Mesenchymal stem cell (in vitro differentiated cells and primary cell): ENCODE measurements around the gene SKIDA1.

Experiments used
- DNase-seq: peaks from one replicate; pipeline ENCODE4 v3.0.0-alpha.2; 2013
- H2AFZ ChIP-seq: one replicate; pipeline ENCODE4 v1.6.1; 2013; ENCODE audit warnings: low read depth, mild to moderate bottlenecking, control low read depth, inconsistent platforms, low read length, moderate library complexity
- H2AK5ac ChIP-seq: 2 replicates; pipeline ENCODE4 v1.6.1; 2013; ENCODE audit warnings: low read length, moderate library complexity, mild to moderate bottlenecking, inconsistent platforms; ENCODE audit not compliant: severe bottlenecking
- H2BK120ac ChIP-seq: one replicate; pipeline ENCODE4 v1.6.1; 2013; ENCODE audit warnings: low read depth, mild to moderate bottlenecking, inconsistent platforms, low read length, moderate library complexity
- H2BK12ac ChIP-seq, 2 experiments: one replicate each; pipeline ENCODE4 v1.6.1; 2013; ENCODE audit warnings: inconsistent platforms in 2 of 2, low read length in 2 of 2, mild to moderate bottlenecking in 2 of 2, moderate library complexity in 2 of 2, control low read depth in 1 of 2
- H2BK15ac ChIP-seq: one replicate; pipeline ENCODE4 v1.6.1; 2013; ENCODE audit warnings: mild to moderate bottlenecking, low read depth, inconsistent platforms; ENCODE audit not compliant: poor library complexity, severe bottlenecking
- H2BK5ac ChIP-seq: 2 replicates; pipeline ENCODE4 v1.6.1; 2013; ENCODE audit warnings: low read depth, mild to moderate bottlenecking, low read length, control low read depth, inconsistent platforms; ENCODE audit not compliant: poor library complexity, severe bottlenecking
- H3K14ac ChIP-seq, 2 experiments: one replicate each; pipeline ENCODE4 v1.6.1; 2013; ENCODE audit warnings: inconsistent platforms in 2 of 2, low read length in 2 of 2, control low read depth in 1 of 2, mild to moderate bottlenecking in 1 of 2, moderate library complexity in 1 of 2
- H3K18ac ChIP-seq, 2 experiments: one replicate each; pipeline ENCODE4 v1.6.1; 2013; ENCODE audit warnings: inconsistent platforms in 2 of 2, low read length in 2 of 2, control low read depth in 1 of 2, low read depth in 1 of 2, mild to moderate bottlenecking in 1 of 2
- H3K23ac ChIP-seq, 2 experiments: one replicate each; pipeline ENCODE4 v1.6.1; 2013; ENCODE audit warnings: inconsistent platforms in 2 of 2, low read length in 2 of 2, mild to moderate bottlenecking in 2 of 2, moderate library complexity in 2 of 2, control low read depth in 1 of 2
- H3K27ac ChIP-seq: 2 replicates; pipeline ENCODE4 v1.5.1; 2013; ENCODE audit warnings: mild to moderate bottlenecking, moderate library complexity, low read length, control low read depth, inconsistent platforms; ENCODE audit not compliant: poor library complexity, severe bottlenecking
- H3K27me3 ChIP-seq, 2 experiments: 2 replicates each; pipeline versions ENCODE4 v1.6.1 to v1.7.0; 2013; ENCODE audit warnings: low read length in 2 of 2, mild to moderate bottlenecking in 2 of 2, moderate library complexity in 2 of 2, control low read depth in 1 of 2, inconsistent platforms in 1 of 2; ENCODE audit not compliant: control insufficient read depth in 1 of 2, insufficient read depth in 1 of 2
- H3K36me3 ChIP-seq, 2 experiments: 2 replicates each; pipeline versions ENCODE4 v1.6.1 to v1.7.0; 2013; ENCODE audit warnings: low read length in 2 of 2, control low read depth in 1 of 2, inconsistent platforms in 1 of 2, low read depth in 1 of 2, mild to moderate bottlenecking in 1 of 2; ENCODE audit not compliant: insufficient read depth in 2 of 2, control insufficient read depth in 1 of 2
- H3K4ac ChIP-seq, 2 experiments: one replicate each; pipeline ENCODE4 v1.6.1; 2013; ENCODE audit warnings: inconsistent platforms in 2 of 2, low read length in 2 of 2, mild to moderate bottlenecking in 2 of 2, moderate library complexity in 2 of 2, control low read depth in 1 of 2, low read depth in 1 of 2
- H3K4me1 ChIP-seq: 2 replicates; pipeline ENCODE4 v1.6.1; 2013; ENCODE audit warnings: low read depth, low read length, control low read depth; ENCODE audit not compliant: control insufficient read depth, insufficient read depth
- H3K4me2 ChIP-seq: 2 replicates; pipeline ENCODE4 v1.6.1; 2013; ENCODE audit warnings: low read length, mild to moderate bottlenecking, inconsistent platforms; ENCODE audit not compliant: poor library complexity, severe bottlenecking
- H3K4me3 ChIP-seq, 2 experiments: 2 replicates each; pipeline versions ENCODE4 v1.5.1 to v1.7.0; 2013; ENCODE audit warnings: low read length in 2 of 2, mild to moderate bottlenecking in 2 of 2, control low read depth in 1 of 2, low read depth in 1 of 2; ENCODE audit not compliant: insufficient read depth in 1 of 2
- H3K79me1 ChIP-seq: replicated peaks from 2 replicates; pipeline ENCODE4 v1.6.1; 2013; ENCODE audit warnings: mild to moderate bottlenecking, control low read depth, low read length, inconsistent platforms; ENCODE audit not compliant: poor library complexity, severe bottlenecking
- H3K9ac ChIP-seq: 2 replicates; pipeline ENCODE4 v1.7.0; 2013; ENCODE audit warnings: mild to moderate bottlenecking, low read length, moderate library complexity
- H3K9me3 ChIP-seq: 2 replicates; pipeline ENCODE4 v1.7.0; 2013; ENCODE audit warnings: mild to moderate bottlenecking, low read length; ENCODE audit not compliant: control insufficient read depth
- H4K8ac ChIP-seq: one replicate; pipeline ENCODE4 v1.6.1; 2013; ENCODE audit warnings: inconsistent platforms, mild to moderate bottlenecking, low read length, moderate library complexity
- H4K91ac ChIP-seq: one replicate; pipeline ENCODE4 v1.6.1; 2013; ENCODE audit warnings: mild to moderate bottlenecking, low read length, inconsistent platforms
- WGBS: methylation state at CpG from one replicate; pipeline ENCODE4 v1.1.7; 2013; ENCODE audit warnings: mixed read lengths; 5-methylcytosine and 5-hydroxymethylcytosine counted together

SKIDA1 gene

GRCh38 chr10:21526860-21527597 is 1.5 kb upstream of the SKIDA1 start:
- Histone ChIP-seq H2BK15ac (peak overlapping the region; percentile 98), H2BK12ac (peak overlapping the region in 1 of 2 experiments; percentile 78), H3K27ac (peak overlapping the region; percentile 99), H3K9me3 (no peaks in the 10 kb centered on the region), H3K36me3 (no peaks in the 10 kb centered on the region), H2AFZ (no peak overlapping the region), H3K14ac (peak overlapping the region in 1 of 2 experiments; percentile 96), H3K79me1 (no peaks in the 10 kb centered on the region), H2BK120ac (peak overlapping the region; percentile 86), H3K4me1 (peaks cover 2% of the 10 kb centered on the region), H2BK5ac (peak overlapping the region; percentile 70), H3K18ac (peak overlapping the region; percentile 98), H3K4ac (peak overlapping the region; percentile 80 to 99), H4K91ac (peak overlapping the region; percentile 97), H3K23ac (no peak overlapping the region), H2AK5ac (no peak overlapping the region), H3K4me2 (peak overlapping the region; percentile 69), H3K27me3 (no peaks in the 10 kb centered on the region), H3K4me3 (peak overlapping the region; percentile 60 to 84), H4K8ac (peak overlapping the region; percentile 52), H3K9ac (peak overlapping the region; percentile 98)
- DNase-seq: peak; percentile 75
- under 1% methylated on average over 58 of the region's 68 CpGs for WGBS

DNA sequence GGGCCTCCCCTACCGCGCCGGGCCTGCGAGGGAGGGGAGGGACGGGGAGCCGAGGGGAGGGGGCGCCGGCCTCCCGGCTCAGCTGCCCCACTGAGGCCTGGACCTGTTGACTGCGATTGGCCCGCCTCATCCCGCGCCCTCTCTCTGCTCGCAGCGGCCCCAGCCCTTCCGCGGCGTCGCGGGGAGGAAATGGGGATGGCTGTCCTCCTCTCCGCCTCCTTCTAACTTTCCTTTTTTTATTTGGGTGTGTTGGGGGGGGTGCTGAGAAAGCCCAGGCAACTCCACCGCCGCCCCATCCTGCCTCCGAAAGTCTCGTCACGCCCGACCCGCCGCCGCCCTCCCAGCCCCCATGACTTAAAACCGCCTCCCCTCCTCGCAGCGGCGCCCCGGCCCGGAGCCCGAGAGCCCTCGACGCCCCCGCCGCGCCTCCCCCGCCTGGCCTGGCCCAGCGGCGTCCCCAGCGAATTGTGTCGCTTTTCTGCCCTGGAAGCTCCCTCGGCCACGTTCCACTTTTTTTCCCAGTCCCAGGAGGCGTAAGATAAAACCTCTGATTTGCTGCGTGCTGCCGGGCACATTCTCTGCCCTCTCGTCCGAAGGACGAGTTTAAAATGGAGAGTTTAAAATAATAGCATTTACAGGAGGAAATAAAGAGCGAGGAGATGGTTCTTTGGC is 842 bp upstream of the SKIDA1 start:
- Histone ChIP-seq H2BK15ac (peak overlapping the region; percentile 98), H3K9ac (peak overlapping the region; percentile 98), H3K4ac (peak overlapping the region; percentile 24 to 64), H3K14ac (peak overlapping the region; percentile 87 to 90), H3K36me3 (no peaks in the 10 kb centered on the region), H3K79me1 (no peaks in the 10 kb centered on the region), H3K18ac (peak overlapping the region; percentile 98 to 99), H3K4me1 (peaks cover 2% of the 10 kb centered on the region), H3K4me2 (peak overlapping the region; percentile 69), H3K9me3 (no peaks in the 10 kb centered on the region), H3K4me3 (peak overlapping the region; percentile 63 to 84), H3K27me3 (no peaks in the 10 kb centered on the region), H4K91ac (peak overlapping the region; percentile 91), H2AFZ (no peak overlapping the region), H3K27ac (peak overlapping the region; percentile 99), H2BK12ac (peak overlapping the region in 1 of 2 experiments; percentile 90), H3K23ac (peak overlapping the region in 1 of 2 experiments; percentile 5), H2BK5ac (peak overlapping the region; percentile 48), H2AK5ac (no peak overlapping the region), H2BK120ac (peak overlapping the region; percentile 98), H4K8ac (peak overlapping the region; percentile 78)
- DNase-seq: peak; percentile 86
- under 1% methylated on average over 35 of the region's 56 CpGs for WGBS

DNA sequence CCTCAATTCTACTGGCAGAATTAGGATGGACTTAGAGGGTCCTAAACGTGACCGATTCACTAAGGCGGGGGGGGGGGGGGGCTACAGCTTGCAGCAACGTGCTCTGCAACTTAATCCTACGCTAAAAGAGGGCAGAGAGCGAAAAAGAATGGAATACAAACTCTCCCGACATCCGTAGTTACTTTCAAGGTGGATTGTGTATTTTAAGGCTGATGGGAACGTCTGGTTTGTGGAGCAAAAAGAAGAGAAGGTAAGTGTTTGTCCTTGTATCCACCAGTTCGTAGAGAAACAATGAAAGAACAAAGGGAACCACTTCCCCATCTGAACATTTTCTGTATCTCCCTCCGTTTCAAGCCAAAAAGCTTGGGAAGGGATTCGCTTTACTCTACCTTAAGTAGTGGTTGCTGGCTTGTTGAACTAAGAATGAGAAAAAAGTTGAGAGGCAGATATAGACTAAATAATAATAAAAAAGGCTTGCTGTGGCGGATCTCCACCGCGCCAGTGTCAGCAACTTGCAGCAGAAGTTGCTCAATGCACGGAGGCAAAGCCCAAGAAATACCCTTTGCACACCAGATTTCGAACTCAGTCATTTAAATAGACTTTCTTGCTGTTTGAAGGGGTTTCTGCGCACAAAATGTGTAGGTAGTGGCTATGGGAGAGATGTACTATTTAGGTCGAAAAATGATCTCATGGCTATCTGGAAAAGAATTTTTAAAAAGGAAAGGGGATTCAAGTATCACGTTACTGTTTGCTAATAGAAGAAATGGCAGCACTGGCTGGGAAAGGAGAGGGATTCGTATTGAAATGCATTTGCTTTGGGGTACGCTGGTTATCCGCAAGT is 736 bp downstream of the SKIDA1 start:
- Histone ChIP-seq H3K4ac (peak overlapping the region; percentile 12 to 46), H3K4me1 (peaks cover 2% of the 10 kb centered on the region), H2BK12ac (peak overlapping the region; percentile 2 to 69), H3K14ac (no peak overlapping the region), H2AFZ (no peak overlapping the region), H3K4me2 (peak overlapping the region; percentile 99), H2AK5ac (no peak overlapping the region), H3K27me3 (no peaks in the 10 kb centered on the region), H4K8ac (peak overlapping the region; percentile 5), H3K9ac (peak overlapping the region; percentile 98), H4K91ac (peak overlapping the region; percentile 73), H2BK120ac (peak overlapping the region; percentile 15), H3K79me1 (no peaks in the 10 kb centered on the region), H3K9me3 (no peaks in the 10 kb centered on the region), H3K23ac (no peak overlapping the region), H3K4me3 (peak overlapping the region; percentile 77 to 81), H3K36me3 (no peaks in the 10 kb centered on the region), H3K18ac (peak overlapping the region; percentile 87 to 96), H2BK5ac (no peak overlapping the region), H3K27ac (peak overlapping the region; percentile 98), H2BK15ac (no peak overlapping the region)
- DNase-seq: peak; percentile 82
- 0% methylated on average over 15 of the region's 23 CpGs for WGBS
